ENCODE measurements around the gene SEMA3G.

GRCh38 chr3:52452570-52453221 lies 7.8 kb upstream of the SEMA3G start:
- TF ChIP-seq CTCF (IDR thresholded peaks at IDR 0.05) (no peak), POLR2A (IDR thresholded peaks at IDR 0.05) (no peak)

Data from right lobe of liver (tissue), 4 donors.